ENCODE measurements around the gene SGTA. TPM values are rescaled to one million over a fixed set of nuclear protein-coding genes. Genes with fewer than 3 reads are reported as not detected.

The SGTA gene
- total and polyA plus RNA-seq, 2 of the 8 experiments (the other 6 are each of a cell fraction or from before 2014, with no cell fraction given): 86.8 to 130 TPM

Other genes starting within 250 kb of the SGTA start
- 7.0 and 7.8 TPM in 2 replicates for gene GNG7, start 80.6 kb downstream of the SGTA start, total RNA-seq (2021; fragmentation: NEBNext Ultra II Directional; extraction: Animal tissue kit (Norgen Biotek cat#: 25700))
- 2.8 and 5.6 TPM in 2 replicates for gene GNG7, start 80.6 kb downstream of the SGTA start, polyA plus RNA-seq (2011; rRNA removed)
- 21.3 and 22.3 TPM in 2 replicates for gene DIRAS1, start 61.9 kb downstream of the SGTA start, total RNA-seq (2021; fragmentation: NEBNext Ultra II Directional; extraction: Animal tissue kit (Norgen Biotek cat#: 25700))
- 20.2 and 20.8 TPM in 2 replicates for gene DIRAS1, start 61.9 kb downstream of the SGTA start, polyA plus RNA-seq (2011; rRNA removed)
- 33.0 and 35.8 TPM in 2 replicates for gene SLC39A3, start 43.3 kb downstream of the SGTA start, total RNA-seq (2021; fragmentation: NEBNext Ultra II Directional; extraction: Animal tissue kit (Norgen Biotek cat#: 25700))
- 52.9 and 78.1 TPM in 2 replicates for gene SLC39A3, start 43.3 kb downstream of the SGTA start, polyA plus RNA-seq (2011; rRNA removed)
- 159 and 170 TPM in 2 replicates for gene THOP1, start 2.2 kb upstream of the SGTA start, total RNA-seq (2021; fragmentation: NEBNext Ultra II Directional; extraction: Animal tissue kit (Norgen Biotek cat#: 25700))
- gene THOP1, start 2.2 kb upstream of the SGTA start, polyA plus RNA-seq (2011; rRNA removed): 136 and 181 TPM in 2 replicates
- gene ZNF554, start 36.6 kb upstream of the SGTA start, total RNA-seq (2021; fragmentation: NEBNext Ultra II Directional; extraction: Animal tissue kit (Norgen Biotek cat#: 25700)): 3.9 and 5.7 TPM in 2 replicates
- 1.8 and 1.9 TPM in 2 replicates for gene ZNF554, start 36.6 kb upstream of the SGTA start, polyA plus RNA-seq (2011; rRNA removed)
- 5.4 and 5.7 TPM in 2 replicates for gene ZNF555, start 58.2 kb upstream of the SGTA start, total RNA-seq (2021; fragmentation: NEBNext Ultra II Directional; extraction: Animal tissue kit (Norgen Biotek cat#: 25700))
- gene ZNF555, start 58.2 kb upstream of the SGTA start, polyA plus RNA-seq (2011; rRNA removed): 1.1 and 1.6 TPM in 2 replicates
- not detected in 2 replicates for gene ZNF556, start 84.1 kb upstream of the SGTA start, total RNA-seq (2021; fragmentation: NEBNext Ultra II Directional; extraction: Animal tissue kit (Norgen Biotek cat#: 25700))
- gene ZNF556, start 84.1 kb upstream of the SGTA start, polyA plus RNA-seq (2011; rRNA removed): not detected in 2 replicates
- gene ZNF57, start 117.7 kb upstream of the SGTA start, total RNA-seq (2021; fragmentation: NEBNext Ultra II Directional; extraction: Animal tissue kit (Norgen Biotek cat#: 25700)): 8.9 and 9.4 TPM in 2 replicates
- gene ZNF57, start 117.7 kb upstream of the SGTA start, polyA plus RNA-seq (2011; rRNA removed): 3.5 and 4.9 TPM in 2 replicates
- gene ZNF77, start 161.7 kb upstream of the SGTA start, total RNA-seq (2021; fragmentation: NEBNext Ultra II Directional; extraction: Animal tissue kit (Norgen Biotek cat#: 25700)): 3.7 and 4.7 TPM in 2 replicates
- 2.3 and 2.9 TPM in 2 replicates for gene ZNF77, start 161.7 kb upstream of the SGTA start, polyA plus RNA-seq (2011; rRNA removed)
- 1.8 and 2.5 TPM in 2 replicates for gene TLE6, start 194.3 kb upstream of the SGTA start, total RNA-seq (2021; fragmentation: NEBNext Ultra II Directional; extraction: Animal tissue kit (Norgen Biotek cat#: 25700))
- 2.9 and 3.4 TPM in 2 replicates for gene TLE6, start 194.3 kb upstream of the SGTA start, polyA plus RNA-seq (2011; rRNA removed)
- gene TLE2, start 246.0 kb upstream of the SGTA start, total RNA-seq (2021; fragmentation: NEBNext Ultra II Directional; extraction: Animal tissue kit (Norgen Biotek cat#: 25700)): 11.5 and 12.5 TPM in 2 replicates
- 8.0 and 12.7 TPM in 2 replicates for gene TLE2, start 246.0 kb upstream of the SGTA start, polyA plus RNA-seq (2011; rRNA removed)

Data from H1 (cell line).